Kidney (tissue), 22 donors: ENCODE data around the gene MTFP1. TPM values are rescaled to one million over a fixed set of nuclear protein-coding genes. Genes with fewer than 3 reads are reported as not detected.

ENCODE experiments used
- DNase-seq, 5 donors: peaks; one replicate each; pipeline ENCODE4 v3.0.0-alpha.2; 2013 to 2020
- FAIRE-seq: peaks from 2 replicates; lab custom pipeline; 2012; peaks lifted over from hg19 to GRCh38; lab: Jason Lieb, UNC
- H3K27ac ChIP-seq, 2 donors: one replicate each; pipeline ENCODE4 v1.7.0; 2013; ENCODE audit warnings: low read depth in 2 of 2, low read length in 2 of 2, inconsistent platforms in 1 of 2
- H3K27me3 ChIP-seq: one replicate; pipeline ENCODE4 v1.7.1; 2013; ENCODE audit warnings: low read length, inconsistent platforms; ENCODE audit not compliant: control insufficient read depth, insufficient read depth
- H3K36me3 ChIP-seq, 3 donors: one replicate each; pipeline versions ENCODE4 v1.7.0 to v1.7.1; 2013; ENCODE audit warnings: low read length in 3 of 3, control low read depth in 1 of 3, inconsistent platforms in 1 of 3; ENCODE audit not compliant: insufficient read depth in 3 of 3, control insufficient read depth in 2 of 3
- H3K4me1 ChIP-seq, 3 donors: one replicate each; pipeline versions ENCODE4 v1.7.0 to v1.7.1; 2013; ENCODE audit warnings: low read length in 3 of 3, inconsistent platforms in 1 of 3, low read depth in 1 of 3; ENCODE audit not compliant: control insufficient read depth in 2 of 3, insufficient read depth in 2 of 3
- H3K4me3 ChIP-seq, 3 donors: one replicate each; pipeline versions ENCODE4 v1.7.0 to v1.8.1; 2013; ENCODE audit warnings: low read length in 3 of 3, control low read depth in 1 of 3, inconsistent platforms in 1 of 3
- H3K9ac ChIP-seq, 3 donors: one replicate each; pipeline versions ENCODE4 v1.7.0 to v1.7.1; 2013; ENCODE audit warnings: low read length in 3 of 3, control low read depth in 1 of 3, inconsistent platforms in 1 of 3
- H3K9me3 ChIP-seq, 3 donors: one replicate each; pipeline versions ENCODE4 v1.7.0 to v1.7.1; 2013; ENCODE audit warnings: low read length in 3 of 3, control low read depth in 1 of 3, inconsistent platforms in 1 of 3; ENCODE audit not compliant: control insufficient read depth in 2 of 3, insufficient read depth in 1 of 3
- intact Hi-C: fragments of 100-400 bp; cut with DNase I; formaldehyde crosslinking; loops from one replicate; pipeline ENCODE4 v1.11.1; 2022
- long read RNA-seq, 10 donors: library from polyadenylated mRNA in 1 of 10; unstranded in 1 of 10; transcript quantifications; one replicate each; pipeline ENCODE4 v2.0.0 and lab custom pipeline, GENCODE V29; 2021 to 2026
- polyA plus RNA-seq: library from polyadenylated mRNA; stranded (reverse); fragments of 350-450 nt; fragmentation: Illumina TruSeq; extraction: RNeasy Lipid Tissue Mini Kit (QIAGEN cat#74804); gene quantifications from one replicate; pipeline ENCODE4 v1.2.3, GENCODE V29; 2014; ENCODE audit warnings: low read depth, low replicate concordance; ENCODE audit not compliant: insufficient read depth
- total RNA-seq: library from RNA; stranded (reverse); fragmentation: NEBNext Ultra II Directional; extraction: Animal tissue kit (Norgen Biotek cat#: 25700); gene quantifications from one replicate; pipeline ENCODE4 v1.2.1, GENCODE V29; 2021
- TF ChIP-seq, protein P1 (sequence below): IDR thresholded peaks from 3 replicates; pipeline ENCODE4 v1.5.1; 2012; ENCODE audit warnings: mild to moderate bottlenecking, moderate library complexity, borderline replicate concordance; ENCODE audit not compliant: insufficient read depth; ENCODE audit errors: extremely low read depth
- donor health status: control.
- donor health status: control.
- donor health status: control.
- donor health status: control.
- donor health status: control.
- donor health status: DM: yes; HTN: yes; CAD: no.
- donor health status: Normal renal cell carcinoma (clear cell type).

The MTFP1 gene, protein sequence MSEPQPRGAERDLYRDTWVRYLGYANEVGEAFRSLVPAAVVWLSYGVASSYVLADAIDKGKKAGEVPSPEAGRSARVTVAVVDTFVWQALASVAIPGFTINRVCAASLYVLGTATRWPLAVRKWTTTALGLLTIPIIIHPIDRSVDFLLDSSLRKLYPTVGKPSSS
- total RNA-seq: 8.1 TPM
- polyA plus RNA-seq: 82.6 TPM
- long read RNA-seq, donor 1, transcript MTFP1-201 (4 exons, 1,370 nt): major isoform, 8 of 10 reads
- long read RNA-seq, donor 1, partial matches to known transcripts: 0 of 10 reads
- long read RNA-seq, donor 1, other reads (novel, unspliced or antisense): 0 of 10 reads
- long read RNA-seq, donor 2, transcript MTFP1-201 (4 exons, 1,370 nt): major isoform, 7 of 10 reads
- long read RNA-seq, donor 2, partial matches to known transcripts: 0 of 10 reads
- long read RNA-seq, donor 2, other reads (novel, unspliced or antisense): 0 of 10 reads
- long read RNA-seq, donor 3, transcript MTFP1-201 (4 exons, 1,370 nt): major isoform, 6 of 7 reads
- long read RNA-seq, donor 3, partial matches to known transcripts: 0 of 7 reads
- long read RNA-seq, donor 3, other reads (novel, unspliced or antisense): 0 of 7 reads
- long read RNA-seq, donor 4, transcript MTFP1-201 (4 exons, 1,370 nt): major isoform, 6 of 7 reads
- long read RNA-seq, donor 4, partial matches to known transcripts: 0 of 7 reads
- long read RNA-seq, donor 4, other reads (novel, unspliced or antisense): 0 of 7 reads
- long read RNA-seq, donor 5, partial matches to known transcripts: 0 of 2 reads
- long read RNA-seq, donor 5, other reads (novel, unspliced or antisense): 0 of 2 reads
- long read RNA-seq, donor 6, transcript MTFP1-201 (4 exons, 1,370 nt): major isoform, 7 of 14 reads
- long read RNA-seq, donor 6, partial matches to known transcripts: 0 of 14 reads
- long read RNA-seq, donor 6, other reads (novel, unspliced or antisense): 0 of 14 reads
- long read RNA-seq, donor 7, transcript MTFP1-201 (4 exons, 1,370 nt): major isoform, 8 of 14 reads
- long read RNA-seq, donor 7, partial matches to known transcripts: 2 of 14 reads
- long read RNA-seq, donor 7, other reads (novel, unspliced or antisense): 2 of 14 reads
- long read RNA-seq, donor 8, partial matches to known transcripts: 0 of 6 reads
- long read RNA-seq, donor 8, other reads (novel, unspliced or antisense): 0 of 6 reads
- long read RNA-seq, donor 9, partial matches to known transcripts: 0 of 3 reads
- long read RNA-seq, donor 9, other reads (novel, unspliced or antisense): 0 of 3 reads
- long read RNA-seq, donor 10, transcript MTFP1-201 (4 exons, 1,370 nt): major isoform, 6 of 14 reads
- long read RNA-seq, donor 10, partial matches to known transcripts: 8 of 14 reads
- long read RNA-seq, donor 10, other reads (novel, unspliced or antisense): 0 of 14 reads

DNA sequence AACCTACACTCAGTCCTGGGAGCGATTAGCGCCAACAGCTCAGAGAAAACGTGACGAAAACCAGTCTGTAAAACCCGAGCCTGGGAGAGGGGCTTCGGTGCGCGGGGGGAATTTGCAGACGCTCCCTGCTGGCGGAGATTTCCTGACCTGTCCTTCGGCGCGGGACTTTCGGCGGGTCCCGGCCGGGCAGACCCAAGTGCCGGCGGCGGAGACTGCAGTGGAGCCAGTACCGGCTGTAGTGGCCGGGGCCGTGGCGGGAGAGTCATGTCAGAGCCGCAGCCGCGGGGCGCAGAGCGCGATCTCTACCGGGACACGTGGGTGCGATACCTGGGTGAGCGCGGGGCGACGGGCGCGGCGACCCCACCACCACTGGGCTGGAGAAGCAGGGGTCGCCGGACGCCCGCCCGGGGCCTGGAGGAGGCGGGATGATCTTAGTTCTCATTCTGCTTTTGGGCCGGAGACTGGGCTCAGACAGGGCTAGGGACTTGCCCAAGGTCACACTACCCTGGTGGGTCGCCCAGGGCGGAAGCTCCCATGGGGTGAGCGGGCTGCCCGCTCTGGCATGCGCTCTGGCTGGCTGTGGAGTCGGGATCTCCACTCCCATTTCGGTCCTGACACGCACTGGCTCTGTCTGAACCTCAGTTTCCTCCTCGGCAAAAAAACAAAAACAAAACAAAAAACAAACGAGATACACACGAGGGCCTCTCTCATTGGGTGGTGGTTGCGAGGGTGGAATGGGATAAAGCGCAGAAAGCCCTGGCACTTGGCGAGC, at the start of gene MTFP1:
TSS of gene MTFP1 (plus strand) at position 153 of the 772 bp plus-strand sequence. CDS start at position 265, 112 bp downstream.
- Histone ChIP-seq H3K9ac (peak within 1 kb of the TSS; percentile 28 to 71 (median 62)), H3K27me3 (no peaks in the 10 kb centered on the region), H3K36me3 (no peaks in the 10 kb centered on the region), H3K9me3 (no peaks in the 10 kb centered on the region), H3K27ac (peak within 1 kb of the TSS; percentile 66 to 98), H3K4me3 (peak within 1 kb of the TSS; percentile 52 to 92 (median 70)), H3K4me1 (peaks cover 0 to 26% (median 11%) of the 10 kb centered on the region in 3 donors)
- TF ChIP-seq, protein P1, sequence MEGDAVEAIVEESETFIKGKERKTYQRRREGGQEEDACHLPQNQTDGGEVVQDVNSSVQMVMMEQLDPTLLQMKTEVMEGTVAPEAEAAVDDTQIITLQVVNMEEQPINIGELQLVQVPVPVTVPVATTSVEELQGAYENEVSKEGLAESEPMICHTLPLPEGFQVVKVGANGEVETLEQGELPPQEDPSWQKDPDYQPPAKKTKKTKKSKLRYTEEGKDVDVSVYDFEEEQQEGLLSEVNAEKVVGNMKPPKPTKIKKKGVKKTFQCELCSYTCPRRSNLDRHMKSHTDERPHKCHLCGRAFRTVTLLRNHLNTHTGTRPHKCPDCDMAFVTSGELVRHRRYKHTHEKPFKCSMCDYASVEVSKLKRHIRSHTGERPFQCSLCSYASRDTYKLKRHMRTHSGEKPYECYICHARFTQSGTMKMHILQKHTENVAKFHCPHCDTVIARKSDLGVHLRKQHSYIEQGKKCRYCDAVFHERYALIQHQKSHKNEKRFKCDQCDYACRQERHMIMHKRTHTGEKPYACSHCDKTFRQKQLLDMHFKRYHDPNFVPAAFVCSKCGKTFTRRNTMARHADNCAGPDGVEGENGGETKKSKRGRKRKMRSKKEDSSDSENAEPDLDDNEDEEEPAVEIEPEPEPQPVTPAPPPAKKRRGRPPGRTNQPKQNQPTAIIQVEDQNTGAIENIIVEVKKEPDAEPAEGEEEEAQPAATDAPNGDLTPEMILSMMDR: no peak
- DNase-seq (peak; percentile 81 to 89 (median 86)), FAIRE-seq (no peak)
- intact Hi-C loops: no loop called here

DNA sequence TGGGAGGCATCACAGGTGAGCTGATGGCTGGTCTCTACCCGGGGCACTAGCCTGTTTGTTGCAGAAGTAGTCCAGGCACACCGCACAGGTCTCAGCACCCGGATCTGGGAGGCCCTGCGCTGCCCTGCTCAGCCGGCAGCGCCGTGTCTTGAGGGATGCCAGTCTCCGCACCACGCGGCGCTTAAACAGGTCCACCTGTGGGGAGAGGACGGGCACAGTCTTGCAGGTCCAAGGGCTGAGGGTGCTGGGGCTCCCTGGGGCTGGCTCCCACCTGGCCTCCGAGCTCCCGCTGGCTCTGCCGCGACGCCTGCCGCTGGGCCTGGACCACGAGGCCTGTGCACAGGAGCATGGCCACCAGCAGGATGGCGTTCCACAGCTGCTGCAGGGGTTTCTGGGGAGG, 45.6 kb upstream of the MTFP1 start:
- Histone ChIP-seq H3K36me3 (peaks cover 0 to 9% (median 3%) of the 10 kb centered on the region in 3 donors), H3K4me3 (no peak overlapping the region), H3K27me3 (no peaks in the 10 kb centered on the region), H3K9ac (no peak overlapping the region), H3K27ac (no peak overlapping the region), H3K4me1 (no peaks in the 10 kb centered on the region), H3K9me3 (no peaks in the 10 kb centered on the region)
- FAIRE-seq (no peak), DNase-seq (no peak)
- intact Hi-C loops: no loop called here
- TF ChIP-seq, protein P1: no peak

DNA sequence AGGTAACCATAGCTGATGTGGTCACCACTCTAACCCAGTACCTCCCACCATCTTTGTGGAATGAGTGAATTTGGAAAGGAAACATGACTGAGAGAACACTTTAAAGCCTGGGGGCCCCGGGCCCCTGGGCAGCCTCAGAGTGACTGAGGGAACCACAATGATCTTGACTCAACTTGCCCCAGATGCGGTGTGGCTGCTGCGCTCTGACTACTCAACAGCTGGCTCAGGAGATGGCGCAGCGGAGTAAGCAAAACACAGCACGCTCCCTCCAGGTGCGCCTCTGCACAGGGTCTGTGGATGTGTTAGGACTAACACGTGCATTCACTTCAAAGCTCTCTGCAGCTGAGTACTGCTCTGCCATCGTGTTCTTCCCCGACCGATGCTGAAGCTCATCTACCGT, 44.3 kb upstream of the MTFP1 start:
- Histone ChIP-seq H3K27me3 (no peaks in the 10 kb centered on the region), H3K27ac (no peak overlapping the region), H3K9ac (no peak overlapping the region), H3K4me3 (no peak overlapping the region), H3K9me3 (no peaks in the 10 kb centered on the region), H3K4me1 (peaks cover 0 to 3% (median 0%) of the 10 kb centered on the region in 3 donors), H3K36me3 (peaks cover 0 to 9% (median 3%) of the 10 kb centered on the region in 3 donors)
- TF ChIP-seq, protein P1: no peak
- FAIRE-seq (no peak), DNase-seq (no peak)
- intact Hi-C loops: no loop called here
